GM23248 (cell line): ENCODE data around the gene ERC2. TPM values are rescaled to one million over a fixed set of nuclear protein-coding genes. Genes with fewer than 3 reads are reported as not detected.
A peak's percentile ranks its signal among the peaks of the same experiment; 100 is the strongest.

Experiments
- DNase-seq: peaks from one replicate; pipeline ENCODE4 v3.0.0-alpha.2; 2015
- H2AFZ ChIP-seq: fragments of 200-600 bp; sonication (generic); 2 replicates; pipeline ENCODE4 v1.6.1; 2016; ENCODE audit warnings: antibody characterized with exemption
- H3F3A ChIP-seq: fragments of 200-600 bp; sonication (generic); 2 replicates; pipeline ENCODE4 v1.6.1; 2016; ENCODE audit warnings: mild to moderate bottlenecking, antibody characterized with exemption, mixed run types; ENCODE audit not compliant: insufficient read depth
- H3K27ac ChIP-seq: fragments of 200-600 bp; sonication (generic); 2 replicates; pipeline ENCODE4 v1.5.1; 2016; ENCODE audit warnings: mild to moderate bottlenecking
- H3K27me3 ChIP-seq: fragments of 200-600 bp; sonication (generic); replicated peaks from 2 replicates; pipeline ENCODE4 v1.6.1; 2016; ENCODE audit warnings: mild to moderate bottlenecking; ENCODE audit not compliant: insufficient read depth
- H3K36me3 ChIP-seq: fragments of 200-600 bp; sonication (generic); 2 replicates; pipeline ENCODE4 v1.6.1; 2016; ENCODE audit warnings: low read depth, mild to moderate bottlenecking
- H3K4me1 ChIP-seq: fragments of 200-600 bp; sonication (generic); 2 replicates; pipeline ENCODE4 v1.6.1; 2016; ENCODE audit warnings: mild to moderate bottlenecking; ENCODE audit not compliant: insufficient read depth
- H3K4me2 ChIP-seq: fragments of 200-600 bp; sonication (generic); one replicate; pipeline ENCODE4 v1.6.1; 2016; ENCODE audit warnings: mild to moderate bottlenecking; ENCODE audit not compliant: unreplicated experiment
- H3K4me3 ChIP-seq: fragments of 200-600 bp; sonication (generic); 2 replicates; pipeline ENCODE4 v1.5.1; 2016; ENCODE audit warnings: mild to moderate bottlenecking
- H3K79me2 ChIP-seq: fragments of 200-600 bp; sonication (generic); 2 replicates; pipeline ENCODE4 v1.6.1; 2016; ENCODE audit warnings: mild to moderate bottlenecking; ENCODE audit not compliant: insufficient read depth
- H3K9ac ChIP-seq: fragments of 200-600 bp; sonication (generic); 2 replicates; pipeline ENCODE4 v1.6.1; 2016; ENCODE audit warnings: mild to moderate bottlenecking
- H3K9me2 ChIP-seq: fragments of 200-600 bp; sonication (generic); 2 replicates; pipeline ENCODE4 v1.6.1; 2016; ENCODE audit warnings: mixed run types, mild to moderate bottlenecking, moderate library complexity; ENCODE audit not compliant: insufficient read depth
- H3K9me3 ChIP-seq: fragments of 200-600 bp; sonication (generic); one replicate; pipeline ENCODE4 v1.6.1; 2017; ENCODE audit warnings: low read depth
- H4K20me1 ChIP-seq: fragments of 200-600 bp; sonication (generic); 2 replicates; pipeline ENCODE4 v1.6.0; 2016; ENCODE audit not compliant: insufficient read depth
- EZH2 ChIP-seq: fragments of 200-600 bp; sonication (generic); IDR thresholded peaks from 2 replicates; pipeline ENCODE4 v1.6.1; 2018; ENCODE audit warnings: antibody characterized with exemption, mild to moderate bottlenecking; ENCODE audit not compliant: insufficient read depth, poor library complexity, severe bottlenecking
- EZH2phosphoT487 ChIP-seq: fragments of 200-600 bp; sonication (generic); IDR thresholded peaks from 2 replicates; pipeline ENCODE4 v1.6.1; 2018; ENCODE audit warnings: antibody characterized with exemption, moderate library complexity, mild to moderate bottlenecking, low read depth; ENCODE audit not compliant: insufficient read depth
- WGBS, 2 experiments: methylation state at CpG; one replicate each; pipeline ENCODE4 v1.1.6; 2015 to 2017; ENCODE audit warnings: low lambda C conversion rate in 2 of 2, low coverage in 1 of 2; ENCODE audit errors: missing lambda C conversion rate in 2 of 2; 5-methylcytosine and 5-hydroxymethylcytosine counted together
- in situ Hi-C: fragments of 300-500 bp; cut with MboI; formaldehyde crosslinking; loops from 2 replicates; pipeline ENCODE4 v1.15.0; 2020
- polyA plus RNA-seq: library from polyadenylated mRNA; unstranded; fragments of >200 nt; fragmentation: Nextera tagmentation; extraction: Ambion mirVana; gene quantifications from 2 replicates; pipeline ENCODE4 v1.2.1, GENCODE V29; 2016
- total RNA-seq: library from RNA; depleted of rRNA; stranded (reverse); fragments of >200 nt; shearing (Covaris generic); gene quantifications from 2 replicates; pipeline ENCODE4 v1.2.3, GENCODE V29; 2014

Gene ERC2
- total and polyA plus RNA-seq, 2 experiments from 2014 or later: not detected

DNA sequence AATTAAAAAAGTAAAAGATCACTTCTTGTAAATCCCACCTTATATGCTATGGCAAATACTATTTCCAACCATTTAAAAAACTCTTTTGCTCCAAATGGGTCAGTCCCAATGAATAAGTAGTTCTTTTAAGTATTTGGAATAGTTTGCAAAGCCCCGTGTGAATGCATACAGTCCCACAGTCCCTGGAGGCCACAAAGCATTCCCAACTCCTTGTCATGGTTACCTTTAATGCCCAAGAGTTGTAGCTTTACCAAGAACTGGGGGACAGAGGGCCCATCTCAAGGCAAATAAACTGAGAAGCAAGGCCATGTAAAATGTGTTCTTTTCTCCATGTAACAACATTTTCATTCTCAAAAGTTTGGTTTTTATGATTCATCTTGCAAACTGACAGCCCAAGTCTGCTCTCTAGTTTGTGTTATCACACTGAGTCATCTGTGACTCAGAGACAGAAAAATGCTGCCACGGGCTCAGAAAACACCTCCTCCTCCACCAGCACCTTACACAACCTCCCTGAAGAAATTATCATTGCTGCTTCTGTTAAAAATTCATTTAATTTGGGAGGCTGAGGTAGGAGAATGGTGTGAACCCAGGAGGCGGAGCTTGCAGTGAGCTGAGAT, 336.2 kb downstream of the ERC2 start:
- Histone ChIP-seq H3K9ac (0 out of 2 replicates have a peak overlapping the region, but pooled peaks have one; percentile 13), H3K9me2 (no peaks in the 10 kb centered on the region), H3K27me3 (no peaks in the 10 kb centered on the region), H3K4me1 (peaks cover 29% of the 10 kb centered on the region), H3K4me3 (peak overlapping the region; percentile 26), H3K36me3 (no peaks in the 10 kb centered on the region), H3K4me2 (peak overlapping the region; percentile 77), H3F3A (peaks cover 11% of the 10 kb centered on the region), H3K79me2 (no peaks in the 10 kb centered on the region), H3K9me3 (no peaks in the 10 kb centered on the region), H4K20me1 (no peaks in the 10 kb centered on the region), H3K27ac (peak overlapping the region; percentile 59), H2AFZ (peak overlapping the region; percentile 22; the same call in 1 of the 2 replicates)
- WGBS, 2 experiments: 0 to 4% methylated on average over 3 of the region's 3 CpGs
- peak; percentile 94 for DNase-seq
- TF ChIP-seq EZH2phosphoT487 (no peak), EZH2 (no peak)
- in situ Hi-C loops: no loop called here

DNA sequence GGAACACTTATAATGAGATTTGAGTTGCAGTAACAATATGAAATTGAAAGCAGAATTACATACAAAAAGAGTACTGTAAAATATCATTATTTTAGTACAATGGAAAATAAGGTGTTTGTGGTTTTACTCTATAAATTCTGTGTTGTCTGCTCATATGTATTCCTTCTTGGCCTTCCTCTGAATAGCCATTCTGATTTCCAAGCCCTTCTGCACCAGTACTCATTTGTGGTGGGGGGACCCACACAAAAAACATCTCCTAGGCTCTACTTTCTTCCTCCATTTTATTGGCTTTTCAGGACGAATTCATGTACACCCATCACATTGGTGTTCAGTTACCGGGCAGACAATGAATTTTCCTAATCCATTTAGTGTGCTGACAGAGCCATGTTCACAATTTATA, 338.2 kb downstream of the ERC2 start:
- Histone ChIP-seq H3K4me3 (no peak overlapping the region), H3K4me2 (no peak overlapping the region), H3K9me2 (no peaks in the 10 kb centered on the region), H4K20me1 (no peaks in the 10 kb centered on the region), H3K9ac (no peak overlapping the region), H3F3A (peaks cover 14% of the 10 kb centered on the region), H3K36me3 (no peaks in the 10 kb centered on the region), H3K27ac (no peak overlapping the region), H2AFZ (no peak overlapping the region), H3K9me3 (no peaks in the 10 kb centered on the region), H3K79me2 (no peaks in the 10 kb centered on the region), H3K27me3 (no peaks in the 10 kb centered on the region), H3K4me1 (peaks cover 32% of the 10 kb centered on the region)
- no peak for DNase-seq
- no peak for TF ChIP-seq EZH2phosphoT487
- TF ChIP-seq EZH2: no peak
- 79 to 81% methylated on average over 2 of the region's 2 CpGs for WGBS, 2 experiments
- in situ Hi-C loops: no loop called here

DNA sequence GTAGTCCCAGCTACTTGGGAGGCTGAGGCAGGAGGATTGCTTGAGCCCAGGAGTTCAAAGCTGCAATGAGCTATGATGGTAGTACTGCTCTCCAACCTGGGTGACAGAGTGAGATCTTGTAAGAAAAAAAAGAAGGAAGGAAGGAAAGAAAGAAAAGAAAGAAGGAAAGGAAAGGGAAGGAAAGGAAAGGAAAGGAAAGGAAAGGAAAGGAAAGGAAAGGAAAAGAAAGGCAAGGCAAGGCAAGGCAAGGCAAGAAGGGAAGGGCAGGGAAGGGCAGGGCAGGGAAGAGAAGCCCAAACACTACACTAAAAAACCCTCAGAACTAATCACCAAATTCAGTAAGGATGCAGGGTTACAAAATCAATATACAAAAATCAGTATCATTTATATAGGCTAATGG, 341.6 kb downstream of the ERC2 start:
- in situ Hi-C loops: no loop called here
- H3K4me2 ChIP-seq: no peak overlapping the region
- H3K9me2 ChIP-seq: no peaks in the 10 kb centered on the region
- H4K20me1 ChIP-seq: no peaks in the 10 kb centered on the region
- no peaks in the 10 kb centered on the region for H3K36me3 ChIP-seq
- no peaks in the 10 kb centered on the region for H3K27me3 ChIP-seq
- H3K79me2 ChIP-seq: no peaks in the 10 kb centered on the region
- H3K27ac ChIP-seq: no peak overlapping the region
- TF ChIP-seq EZH2phosphoT487 (no peak), EZH2 (no peak)
- no peak for DNase-seq
- H3K4me1 ChIP-seq: peaks cover 14% of the 10 kb centered on the region
- H3F3A ChIP-seq: peaks cover 10% of the 10 kb centered on the region
- H3K4me3 ChIP-seq: no peak overlapping the region
- no peak overlapping the region for H2AFZ ChIP-seq
- no peak overlapping the region for H3K9ac ChIP-seq
- no peaks in the 10 kb centered on the region for H3K9me3 ChIP-seq

DNA sequence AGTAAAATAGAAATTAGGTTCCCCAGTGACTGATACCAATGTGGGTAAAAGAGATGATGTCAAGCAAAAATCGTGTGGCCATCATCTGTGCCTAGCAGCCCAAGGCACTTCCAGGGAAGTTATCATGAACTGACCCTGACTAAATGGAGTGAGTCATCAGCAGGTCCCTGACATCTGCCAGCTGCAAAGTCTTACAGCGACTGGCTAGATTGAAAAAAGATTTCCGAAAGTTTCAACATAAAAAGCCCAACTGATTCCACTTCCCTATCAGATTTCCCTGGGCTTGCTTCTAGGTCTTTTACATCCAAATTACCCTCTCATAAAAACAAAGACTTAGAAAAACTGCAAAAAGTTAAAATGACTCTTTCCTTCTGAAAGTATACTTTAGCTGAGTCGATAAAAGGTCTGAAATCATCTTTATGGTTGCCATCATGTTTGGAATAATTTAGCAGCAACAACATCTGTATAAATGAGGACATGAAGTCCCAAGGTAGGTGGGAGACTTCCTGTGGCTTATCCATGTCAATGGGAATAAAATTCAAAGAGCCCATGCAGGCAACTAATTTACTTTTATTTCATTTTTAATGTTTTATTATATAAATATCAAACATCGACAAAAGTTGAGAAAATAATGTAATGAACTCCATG, 342.8 kb downstream of the ERC2 start:
- H3F3A ChIP-seq: peaks cover 11% of the 10 kb centered on the region
- H3K9ac ChIP-seq: no peak overlapping the region
- no peaks in the 10 kb centered on the region for H3K36me3 ChIP-seq
- H3K9me3 ChIP-seq: no peaks in the 10 kb centered on the region
- no peak overlapping the region for H3K27ac ChIP-seq
- H4K20me1 ChIP-seq: no peaks in the 10 kb centered on the region
- H2AFZ ChIP-seq: 0 out of 2 replicates have a peak overlapping the region, but pooled peaks have one; percentile 23
- TF ChIP-seq EZH2: no peak
- no peak for TF ChIP-seq EZH2phosphoT487
- WGBS, 2 experiments: 10 to 12% methylated on average over 5 of the region's 5 CpGs
- H3K4me2 ChIP-seq: peak overlapping the region; percentile 60
- peak; percentile 75 for DNase-seq
- H3K9me2 ChIP-seq: no peaks in the 10 kb centered on the region
- H3K27me3 ChIP-seq: no peaks in the 10 kb centered on the region
- peaks cover 12% of the 10 kb centered on the region for H3K4me1 ChIP-seq
- H3K79me2 ChIP-seq: no peaks in the 10 kb centered on the region
- H3K4me3 ChIP-seq: no peak overlapping the region
- in situ Hi-C loops: no loop called here
